H1 (cell line): ENCODE results near the gene ACAD11. TPM values are rescaled to one million over a fixed set of nuclear protein-coding genes. Genes with fewer than 3 reads are reported as not detected.

Source experiments
- CTCF ChIA-PET: fragments of 300-600 bp; sonication (Branson Sonifier 250); formaldehyde crosslinking; loops from one replicate; lab custom pipeline; 2021; ENCODE audit not compliant: partially characterized antibody; lab: Charles Lee
- POLR2A ChIA-PET: fragments of 300-600 bp; sonication (Branson Sonifier 250); formaldehyde crosslinking; loops from one replicate; lab custom pipeline; 2021; ENCODE audit warnings: inconsistent platforms; ENCODE audit not compliant: partially characterized antibody; lab: Charles Lee
- DNase-seq, 2 experiments: peaks; one replicate each; pipeline versions ENCODE4 v3.0.0 to v3.0.0-alpha.2; 2010 to 2022; ENCODE audit warnings: low spot score in 2 of 2, low read depth in 1 of 2, mixed read lengths in 1 of 2
- FAIRE-seq: peaks from 2 replicates; lab custom pipeline; 2011; peaks lifted over from hg19 to GRCh38; lab: Jason Lieb, UNC
- H2AFZ ChIP-seq: 2 replicates; pipeline ENCODE4 v1.8.1; 2012; ENCODE audit warnings: low read length, inconsistent platforms
- H2AK5ac ChIP-seq: 2 replicates; pipeline ENCODE4 v1.6.1; 2013; ENCODE audit warnings: low read depth, low read length
- H2BK120ac ChIP-seq: replicated peaks from 2 replicates; pipeline ENCODE3; 2013; ENCODE audit warnings: low read depth, low read length, inconsistent platforms
- H2BK12ac ChIP-seq: 2 replicates; pipeline ENCODE4 v1.6.1; 2013; ENCODE audit warnings: low read depth, low read length
- H2BK15ac ChIP-seq: 2 replicates; pipeline ENCODE4 v1.6.1; 2013; ENCODE audit warnings: low read length
- H2BK20ac ChIP-seq: 2 replicates; pipeline ENCODE4 v1.6.1; 2013; ENCODE audit warnings: low read length
- H2BK5ac ChIP-seq: 2 replicates; pipeline ENCODE4 v1.6.1; 2013; ENCODE audit warnings: low read depth, low read length
- H3K14ac ChIP-seq: 2 replicates; pipeline ENCODE4 v1.6.1; 2013; ENCODE audit warnings: inconsistent platforms; ENCODE audit not compliant: insufficient read length
- H3K18ac ChIP-seq: 2 replicates; pipeline ENCODE4 v1.6.1; 2013; ENCODE audit warnings: low read length; ENCODE audit errors: extremely low read depth
- H3K23ac ChIP-seq: 2 replicates; pipeline ENCODE4 v1.6.1; 2013; ENCODE audit warnings: inconsistent platforms; ENCODE audit not compliant: insufficient read length
- H3K23me2 ChIP-seq: 2 replicates; pipeline ENCODE4 v1.6.1; 2013; ENCODE audit warnings: low read depth, low read length
- H3K27ac ChIP-seq: 2 replicates; pipeline ENCODE4 v1.6.1; 2011; ENCODE audit warnings: low read depth, low read length, inconsistent platforms
- H3K27me3 ChIP-seq, 4 experiments: replicated peaks in 1 of 4; 1 replicate in 1 of 4; 2 replicates in 3 of 4; pipeline versions ENCODE4 v1.6.1 to v1.8.1; 2011 to 2013; ENCODE audit warnings: low read length in 3 of 4, mild to moderate bottlenecking in 3 of 4, inconsistent platforms in 2 of 4, mixed read lengths in 2 of 4, moderate library complexity in 1 of 4; ENCODE audit not compliant: control insufficient read depth in 3 of 4, insufficient read depth in 3 of 4; ENCODE audit errors: extremely low read depth in 1 of 4
- H3K36me3 ChIP-seq, 4 experiments: 2 replicates each; pipeline versions ENCODE4 v1.6.1 to v1.8.1; 2011 to 2013; ENCODE audit warnings: mild to moderate bottlenecking in 4 of 4, low read length in 3 of 4, moderate library complexity in 2 of 4, control low read depth in 1 of 4, inconsistent platforms in 1 of 4; ENCODE audit not compliant: insufficient read depth in 4 of 4, control insufficient read depth in 2 of 4
- H3K4ac ChIP-seq: replicated peaks from 2 replicates; pipeline ENCODE3; 2013; ENCODE audit warnings: low read length, low read depth, mixed read lengths, inconsistent platforms; ENCODE audit not compliant: insufficient read length
- H3K4me1 ChIP-seq, 4 experiments: replicated peaks in 1 of 4; 1 replicate in 1 of 4; 2 replicates in 3 of 4; pipeline versions ENCODE4 v1.6.1 to v1.8.1; 2011 to 2013; ENCODE audit warnings: low read length in 3 of 4, inconsistent platforms in 2 of 4, mixed read lengths in 1 of 4; ENCODE audit not compliant: insufficient read depth in 4 of 4, control insufficient read depth in 3 of 4
- H3K4me2 ChIP-seq, 2 experiments: 2 replicates each; pipeline versions ENCODE4 v1.6.1 to v1.8.1; 2011 to 2013; ENCODE audit warnings: low read depth in 2 of 2, low read length in 2 of 2, control low read depth in 1 of 2, inconsistent platforms in 1 of 2, mild to moderate bottlenecking in 1 of 2; ENCODE audit not compliant: insufficient read depth in 1 of 2
- H3K4me3 ChIP-seq, 4 experiments: fragments of 200-600, 300-600 bp in 1 of 4; sonication (generic), shearing (Covaris generic), sonication (Bioruptor Twin) in 1 of 4; 2 replicates each; pipeline versions ENCODE4 v1.5.1 to v1.8.1; 2011 to 2016; ENCODE audit warnings: low read length in 4 of 4, low read depth in 3 of 4, control low read depth in 2 of 4, inconsistent platforms in 2 of 4, mild to moderate bottlenecking in 2 of 4, mixed read lengths in 1 of 4, moderate library complexity in 1 of 4; ENCODE audit not compliant: insufficient read depth in 2 of 4; ENCODE audit errors: extremely low read depth in 1 of 4
- H3K56ac ChIP-seq: replicated peaks from 2 replicates; pipeline ENCODE3; 2013; ENCODE audit warnings: low read depth, mild to moderate bottlenecking, mixed read lengths, low read length, inconsistent platforms; ENCODE audit not compliant: insufficient read length
- H3K79me1 ChIP-seq: 2 replicates; pipeline ENCODE4 v1.6.1; 2013; ENCODE audit warnings: low read depth, low read length, control low read depth
- H3K79me2 ChIP-seq, 2 experiments: 2 replicates each; pipeline versions ENCODE4 v1.6.1 to v1.8.1; 2012 to 2013; ENCODE audit warnings: low read length in 2 of 2, mild to moderate bottlenecking in 2 of 2, inconsistent platforms in 1 of 2; ENCODE audit not compliant: insufficient read depth in 2 of 2, control insufficient read depth in 1 of 2
- H3K9ac ChIP-seq, 4 experiments: replicated peaks in 1 of 4; 1 replicate in 1 of 4; 2 replicates in 3 of 4; pipeline versions ENCODE4 v1.6.1 to v1.8.1; 2011 to 2013; ENCODE audit warnings: low read depth in 3 of 4, low read length in 3 of 4, control low read depth in 2 of 4, mild to moderate bottlenecking in 2 of 4, moderate library complexity in 2 of 4, inconsistent platforms in 1 of 4; ENCODE audit errors: extremely low read depth in 1 of 4
- H3K9me3 ChIP-seq, 2 experiments: 2 replicates each; pipeline versions ENCODE4 v1.6.1 to v1.8.1; 2012 to 2013; ENCODE audit warnings: mild to moderate bottlenecking in 2 of 2, moderate library complexity in 2 of 2, control low read depth in 1 of 2, inconsistent platforms in 1 of 2, low read depth in 1 of 2, low read length in 1 of 2, mixed read lengths in 1 of 2; ENCODE audit not compliant: insufficient read depth in 2 of 2
- H4K20me1 ChIP-seq, 2 experiments: replicated peaks in 1 of 2; 2 replicates each; pipeline versions ENCODE3 to v1.8.1; 2011 to 2013; ENCODE audit warnings: inconsistent platforms in 2 of 2, low read length in 2 of 2, mild to moderate bottlenecking in 1 of 2; ENCODE audit not compliant: insufficient read depth in 2 of 2, control insufficient read depth in 1 of 2
- H4K5ac ChIP-seq: 2 replicates; pipeline ENCODE4 v1.6.1; 2013; ENCODE audit warnings: low read length, low read depth, mixed read lengths, inconsistent platforms; ENCODE audit not compliant: insufficient read length
- H4K8ac ChIP-seq: 2 replicates; pipeline ENCODE4 v1.8.0; 2013; ENCODE audit warnings: mild to moderate bottlenecking, moderate library complexity, low read length, inconsistent platforms; ENCODE audit not compliant: insufficient read depth; ENCODE audit errors: extremely low read depth
- H4K91ac ChIP-seq: replicated peaks from 2 replicates; pipeline ENCODE3; 2013; ENCODE audit warnings: low read length, mixed read lengths, inconsistent platforms; ENCODE audit not compliant: insufficient read length
- BCL11A ChIP-seq, 2 experiments: IDR thresholded peaks; one replicate each; pipeline ENCODE4 v1.6.1; 2011; ENCODE audit warnings: low read depth in 2 of 2, low read length in 2 of 2, mild to moderate bottlenecking in 2 of 2
- CBX8 ChIP-seq: fragments of 300-800, 300-1000 bp; sonication (generic); IDR thresholded peaks from 2 replicates; pipeline ENCODE4 v1.7.1; 2016; ENCODE audit warnings: low read depth, low read length, borderline replicate concordance
- CREB1 ChIP-seq: IDR thresholded peaks from 2 replicates; pipeline ENCODE4 v1.6.1; 2012; ENCODE audit warnings: inconsistent platforms
- E2F6 ChIP-seq: IDR thresholded peaks from 2 replicates; pipeline ENCODE4 v1.6.1; 2012; ENCODE audit warnings: inconsistent platforms
- EGR1 ChIP-seq: IDR thresholded peaks from 2 replicates; pipeline ENCODE4 v1.6.1; 2011; ENCODE audit warnings: low read depth, low read length, borderline replicate concordance
- EZH2 ChIP-seq: fragments of 200-600 bp; sonication (generic); IDR thresholded peaks from 2 replicates; pipeline ENCODE4 v1.7.1; 2012; ENCODE audit warnings: low read depth, mild to moderate bottlenecking, moderate library complexity, low read length, inconsistent platforms; ENCODE audit not compliant: severe bottlenecking
- KDM4A ChIP-seq: IDR thresholded peaks from one replicate; pipeline ENCODE4 v1.7.1; 2012; ENCODE audit warnings: low read depth, mild to moderate bottlenecking, moderate library complexity, low read length, inconsistent platforms; ENCODE audit not compliant: severe bottlenecking
- RBBP5 ChIP-seq: IDR thresholded peaks from 2 replicates; pipeline ENCODE4 v1.7.1; 2012; ENCODE audit warnings: low read depth, mild to moderate bottlenecking, inconsistent platforms, low read length, moderate library complexity, borderline replicate concordance
- RXRA ChIP-seq: IDR thresholded peaks from 2 replicates; pipeline ENCODE4 v1.6.1; 2011; ENCODE audit warnings: low read depth, mild to moderate bottlenecking, low read length, moderate library complexity; ENCODE audit not compliant: insufficient read depth
- SAP30 ChIP-seq: fragments of 300-600 bp; sonication (generic); IDR thresholded peaks from 2 replicates; pipeline ENCODE4 v1.7.1; 2012; ENCODE audit warnings: low read length, moderate library complexity, mild to moderate bottlenecking, inconsistent platforms; ENCODE audit not compliant: insufficient read depth, insufficient replicate concordance
- SP4 ChIP-seq: IDR thresholded peaks from 2 replicates; pipeline ENCODE4 v1.6.1; 2012; ENCODE audit warnings: low read length, inconsistent platforms
- SUZ12 ChIP-seq: fragments of 200-600 bp; sonication (generic); IDR thresholded peaks from 2 replicates; pipeline ENCODE4 v1.6.1; 2012; ENCODE audit warnings: mild to moderate bottlenecking, inconsistent platforms, low read length, moderate library complexity, mixed read lengths
- WGBS, 2 experiments: shearing (Covaris generic) in 1 of 2; methylation state at CpG; one replicate each; pipeline versions ENCODE4 v1.1.6 to v1.1.7; 2013 to 2015; ENCODE audit warnings: low lambda C conversion rate in 2 of 2, mixed read lengths in 2 of 2, inconsistent platforms in 1 of 2, low coverage in 1 of 2, missing lambda C conversion rate in 1 of 2; ENCODE audit not compliant: insufficient replicate concordance in 2 of 2, insufficient coverage in 1 of 2, insufficient read length in 1 of 2; ENCODE audit errors: extremely low coverage in 1 of 2, missing lambda C conversion rate in 1 of 2; 5-methylcytosine and 5-hydroxymethylcytosine counted together
- polyA plus RNA-seq, 7 experiments: library from polyadenylated mRNA; depleted of rRNA in 3 of 7; stranded (reverse) in 5 of 7; unstranded in 2 of 7; fragments of >200 nt in 5 of 7; fragments of 200-250 nt in 2 of 7; gene quantifications; 1 replicate in 5 of 7; 2 replicates in 1 of 7; 4 replicates in 1 of 7; pipeline versions ENCODE4 v1.2.1 to v1.2.3, GENCODE V29; 2011 to 2013; ENCODE audit warnings: missing spikeins in 2 of 7, mixed read lengths in 2 of 7
- total RNA-seq: library from RNA; stranded (reverse); fragmentation: NEBNext Ultra II Directional; extraction: Animal tissue kit (Norgen Biotek cat#: 25700); gene quantifications from 2 replicates; pipeline ENCODE4 v1.2.1, GENCODE V29; 2021

Gene ACAD11
- total and polyA plus RNA-seq, 2 of the 8 experiments (the other 6 are each of a cell fraction or from before 2014, with no cell fraction given), result 5.5 to 11.0 TPM

- FAIRE-seq (no peak), DNase-seq (no peak)
- WGBS, 2 experiments, result 78% methylated on average over 1 of the region's 1 CpG; no CpG with 5 or more reads in 1 of the 2 experiments
- Histone ChIP-seq H2AFZ (no peak overlapping the region), H3K23ac (no peak overlapping the region), H2BK5ac (no peak overlapping the region), H2BK20ac (no peak overlapping the region), H3K9me3 (no peaks in the 10 kb centered on the region), H4K8ac (no peak overlapping the region), H3K4me1 (no peaks in the 10 kb centered on the region), H3K27me3 (no peaks in the 10 kb centered on the region), H2BK120ac (no peak overlapping the region), H3K23me2 (no peaks in the 10 kb centered on the region), H4K20me1 (peaks cover 0 to 2% of the 10 kb centered on the region in 2 experiments), H3K18ac (no peak overlapping the region), H3K79me1 (no peaks in the 10 kb centered on the region; the same call in 1 of the 2 replicates), H3K9ac (no peak overlapping the region), H3K36me3 (peaks cover 0 to 21% (median 7%) of the 10 kb centered on the region in 4 experiments; a peak in 4 of 8 replicates), H4K5ac (no peak overlapping the region), H2AK5ac (no peak overlapping the region), H2BK12ac (no peak overlapping the region), H3K4me2 (no peak overlapping the region), H3K79me2 (no peaks in the 10 kb centered on the region), H3K27ac (no peak overlapping the region), H3K14ac (no peak overlapping the region), H4K91ac (no peak overlapping the region), H2BK15ac (no peak overlapping the region), H3K4ac (no peak overlapping the region), H3K56ac (no peak overlapping the region), H3K4me3 (no peak overlapping the region)
- ChIA-PET POLR2A (no interaction called here), CTCF (interaction anchor here (0.5 to 8.7 kb wide), 14 partner anchors 12 to 1780 kb away, joined by 3 to 163 read pairs (median 4); no protein-coding TSS in a partner anchor)
- TF ChIP-seq E2F6 (no peak), EZH2 (no peak), RXRA (no peak), EGR1 (no peak), SUZ12 (no peak), KDM4A (no peak), SP4 (no peak), CBX8 (no peak), CREB1 (no peak), RBBP5 (no peak), BCL11A (IDR thresholded peaks at IDR 0.05; ENCODE audit: low read depth in 2 of 2, low read length in 2 of 2) (no peak), SAP30 (no peak)
Observed at GRCh38 chr3:132537297-132537696, 122.3 kb downstream of the ACAD11 start.
